ENCODE measurements around the gene CHD5.

The CHD5 gene

GRCh38 chr1:6126028-6126427 is 54.1 kb downstream of the CHD5 start:
- TF ChIP-seq CTCF (IDR thresholded peaks at IDR 0.05; ENCODE audit: borderline replicate concordance, insufficient read depth, low read depth, low read length), result no peak
- no peak overlapping the region for H3K4me3 ChIP-seq (ENCODE audit: low read depth, low read length)

- no peak overlapping the region for H3K4me3 ChIP-seq (ENCODE audit: low read depth, low read length)
- no peak for TF ChIP-seq CTCF (IDR thresholded peaks at IDR 0.05; ENCODE audit: borderline replicate concordance, insufficient read depth, low read depth, low read length)
Measured at GRCh38 chr1:6125366-6125765, 54.8 kb downstream of the CHD5 start.

GRCh38 chr1:6124746-6125365 is 55.3 kb downstream of the CHD5 start:
- TF ChIP-seq CTCF (IDR thresholded peaks at IDR 0.05; ENCODE audit: borderline replicate concordance, insufficient read depth, low read depth, low read length), result no peak
- H3K4me3 ChIP-seq (ENCODE audit: low read depth, low read length), result no peak overlapping the region

GRCh38 chr1:6124341-6124740 is 55.8 kb downstream of the CHD5 start:
- H3K4me3 ChIP-seq (ENCODE audit: low read depth, low read length), result no peak overlapping the region
- TF ChIP-seq CTCF (IDR thresholded peaks at IDR 0.05; ENCODE audit: borderline replicate concordance, insufficient read depth, low read depth, low read length), result no peak

GRCh38 chr1:6123816-6124215 is 56.3 kb downstream of the CHD5 start:
- no peak for TF ChIP-seq CTCF (IDR thresholded peaks at IDR 0.05; ENCODE audit: borderline replicate concordance, insufficient read depth, low read depth, low read length)
- no peak overlapping the region for H3K4me3 ChIP-seq (ENCODE audit: low read depth, low read length)

GRCh38 chr1:6123083-6123482 is 57.0 kb downstream of the CHD5 start:
- TF ChIP-seq CTCF (IDR thresholded peaks at IDR 0.05; ENCODE audit: borderline replicate concordance, insufficient read depth, low read depth, low read length), result no peak
- H3K4me3 ChIP-seq (ENCODE audit: low read depth, low read length), result no peak overlapping the region

GRCh38 chr1:6121651-6122370 is 58.3 kb downstream of the CHD5 start:
- TF ChIP-seq CTCF (IDR thresholded peaks at IDR 0.05; ENCODE audit: borderline replicate concordance, insufficient read depth, low read depth, low read length), result no peak
- H3K4me3 ChIP-seq (ENCODE audit: low read depth, low read length), result no peak overlapping the region

Data from GM12875 (cell line).